Measurements from ENCODE around the gene TTLL1. TPM values are rescaled to one million over a fixed set of nuclear protein-coding genes. Genes with fewer than 3 reads are reported as not detected.

Gene TTLL1
- total RNA-seq, 4 donors from 2014 or later, result 1.6 to 5.6 (median 4.1) TPM

DNA sequence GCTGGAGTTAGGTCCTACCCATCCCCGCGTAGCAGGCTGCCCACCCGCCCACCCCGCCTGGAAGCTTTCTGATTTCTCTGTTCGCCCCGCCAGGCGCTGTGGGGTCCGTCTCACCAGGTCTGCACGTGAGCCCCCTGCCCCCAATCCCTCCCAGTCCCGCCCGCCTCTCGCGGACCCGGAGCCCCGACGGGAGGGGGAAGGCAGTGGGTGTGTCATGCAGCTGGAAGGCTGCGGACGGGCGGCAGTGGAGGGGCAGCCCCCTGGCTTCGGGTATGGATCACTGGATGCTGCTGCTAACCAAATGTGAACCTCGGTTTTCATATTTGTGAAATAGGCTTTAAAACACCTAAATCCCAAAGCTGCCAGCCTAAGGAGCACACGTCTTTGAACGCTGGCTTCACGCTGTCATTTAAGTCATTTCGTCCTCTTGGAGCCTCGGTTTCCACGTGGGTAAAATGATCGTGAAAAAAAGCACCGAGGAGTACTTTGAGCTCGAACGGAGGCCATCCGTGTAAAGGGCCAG lies 20.8 kb upstream of the TTLL1 start:
- TF ChIP-seq, protein P1, sequence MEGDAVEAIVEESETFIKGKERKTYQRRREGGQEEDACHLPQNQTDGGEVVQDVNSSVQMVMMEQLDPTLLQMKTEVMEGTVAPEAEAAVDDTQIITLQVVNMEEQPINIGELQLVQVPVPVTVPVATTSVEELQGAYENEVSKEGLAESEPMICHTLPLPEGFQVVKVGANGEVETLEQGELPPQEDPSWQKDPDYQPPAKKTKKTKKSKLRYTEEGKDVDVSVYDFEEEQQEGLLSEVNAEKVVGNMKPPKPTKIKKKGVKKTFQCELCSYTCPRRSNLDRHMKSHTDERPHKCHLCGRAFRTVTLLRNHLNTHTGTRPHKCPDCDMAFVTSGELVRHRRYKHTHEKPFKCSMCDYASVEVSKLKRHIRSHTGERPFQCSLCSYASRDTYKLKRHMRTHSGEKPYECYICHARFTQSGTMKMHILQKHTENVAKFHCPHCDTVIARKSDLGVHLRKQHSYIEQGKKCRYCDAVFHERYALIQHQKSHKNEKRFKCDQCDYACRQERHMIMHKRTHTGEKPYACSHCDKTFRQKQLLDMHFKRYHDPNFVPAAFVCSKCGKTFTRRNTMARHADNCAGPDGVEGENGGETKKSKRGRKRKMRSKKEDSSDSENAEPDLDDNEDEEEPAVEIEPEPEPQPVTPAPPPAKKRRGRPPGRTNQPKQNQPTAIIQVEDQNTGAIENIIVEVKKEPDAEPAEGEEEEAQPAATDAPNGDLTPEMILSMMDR (IDR thresholded peaks at IDR 0.05; ENCODE audit: low read depth), result no peak

DNA sequence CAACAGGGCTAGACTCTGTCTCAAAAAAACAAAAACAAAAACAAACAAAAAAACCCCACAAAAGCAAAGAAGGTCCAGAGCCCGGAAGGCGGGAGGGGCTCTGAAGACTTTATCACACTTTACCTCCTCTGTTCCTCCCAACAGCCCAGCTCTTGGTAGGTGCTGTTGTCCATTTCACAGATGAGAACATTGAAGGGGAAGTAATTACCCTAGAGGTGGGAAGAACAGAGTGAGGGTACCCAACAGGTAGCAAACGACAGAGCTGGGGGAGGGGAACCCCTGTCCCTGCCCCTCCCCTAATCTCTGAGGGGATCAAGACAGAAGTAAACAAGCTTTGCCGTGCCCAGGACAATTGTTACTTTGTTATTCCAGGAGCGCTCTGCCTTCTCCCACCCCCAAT lies 20.3 kb upstream of the TTLL1 start:
- TF ChIP-seq, protein P1 (IDR thresholded peaks at IDR 0.05; ENCODE audit: low read depth), result no peak

DNA sequence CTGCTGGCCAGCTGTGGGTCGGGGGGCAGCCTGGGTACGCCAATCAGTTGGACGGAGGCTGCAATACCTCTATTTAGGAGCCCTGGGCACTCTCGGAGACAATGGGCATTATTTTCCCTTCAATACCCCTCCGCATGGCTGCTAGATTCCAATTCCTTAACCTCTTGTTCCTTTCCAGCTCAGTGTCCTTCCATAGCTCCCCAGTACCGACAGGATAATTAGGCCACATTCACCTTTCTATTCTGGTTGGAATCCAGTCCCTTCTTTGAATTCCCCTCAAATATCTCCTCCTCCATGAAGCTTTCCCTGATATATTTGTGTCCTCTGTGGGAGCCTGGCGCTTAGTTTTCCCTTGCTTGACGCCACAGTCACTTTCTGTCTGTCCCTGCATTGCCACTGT lies 17.1 kb upstream of the TTLL1 start:
- TF ChIP-seq, protein P1 (IDR thresholded peaks at IDR 0.05; ENCODE audit: low read depth), result no peak

DNA sequence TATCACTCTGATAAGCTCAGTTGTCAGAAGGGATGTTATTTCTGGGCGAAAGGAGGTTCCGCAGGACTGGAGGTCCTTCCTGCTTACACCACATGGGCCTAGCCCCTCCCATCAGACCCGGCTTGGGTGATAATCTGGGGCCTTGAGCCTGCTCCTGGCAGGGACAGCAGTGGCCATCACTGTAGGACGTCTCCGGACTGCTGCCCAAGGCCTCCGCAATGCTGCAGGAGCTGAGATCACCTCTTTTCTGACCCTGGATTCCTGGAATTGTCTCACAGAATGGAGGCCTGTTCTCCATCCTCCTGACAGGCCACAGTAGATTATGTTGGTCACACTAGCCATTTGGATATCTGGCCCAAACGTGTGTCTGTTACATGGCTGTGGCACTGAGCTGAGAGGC lies 12.1 kb upstream of the TTLL1 start:
- TF ChIP-seq, protein P1 (IDR thresholded peaks at IDR 0.05; ENCODE audit: low read depth), result no peak

DNA sequence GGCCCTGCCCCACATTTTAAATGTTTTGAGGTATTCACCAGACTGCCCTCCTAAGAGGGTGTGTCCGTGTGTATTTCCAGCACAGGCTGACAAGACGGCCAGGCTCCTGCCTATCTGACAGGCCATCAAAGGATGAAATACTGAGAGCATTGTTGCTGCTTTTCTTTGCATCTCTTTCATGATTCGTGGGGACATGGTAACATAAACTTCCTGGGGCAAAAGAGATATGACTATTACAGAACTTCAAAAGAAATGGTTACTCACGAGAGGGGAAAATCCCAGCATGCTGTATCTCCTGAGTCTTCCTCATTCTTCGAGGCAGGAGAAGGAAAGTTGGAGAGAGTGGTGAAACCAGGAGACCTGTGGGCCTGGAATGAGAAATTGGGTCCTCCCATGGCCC lies 11.0 kb upstream of the TTLL1 start:
- TF ChIP-seq, protein P1 (IDR thresholded peaks at IDR 0.05; ENCODE audit: low read depth), result no peak

DNA sequence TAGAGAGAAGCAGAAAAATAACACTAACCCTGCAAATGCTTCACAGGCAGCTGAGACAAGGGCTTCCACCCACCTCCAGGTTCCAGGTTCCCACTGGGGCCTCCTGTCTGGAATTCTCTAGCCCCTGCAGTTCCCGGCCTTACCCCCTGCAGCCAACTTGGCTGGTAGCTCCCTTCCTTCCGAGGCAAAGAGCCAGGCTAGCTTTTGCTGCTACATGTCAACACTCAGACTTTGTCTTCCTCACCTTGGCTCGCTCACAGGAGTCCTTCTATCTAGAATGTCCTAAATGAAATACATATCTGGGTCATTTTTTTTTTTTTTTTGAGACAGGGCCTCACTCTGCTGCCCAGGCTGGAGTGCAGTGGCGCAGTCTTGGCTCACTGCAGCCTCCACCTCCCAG lies 9.9 kb upstream of the TTLL1 start:
- TF ChIP-seq, protein P1 (IDR thresholded peaks at IDR 0.05; ENCODE audit: low read depth), result no peak

DNA sequence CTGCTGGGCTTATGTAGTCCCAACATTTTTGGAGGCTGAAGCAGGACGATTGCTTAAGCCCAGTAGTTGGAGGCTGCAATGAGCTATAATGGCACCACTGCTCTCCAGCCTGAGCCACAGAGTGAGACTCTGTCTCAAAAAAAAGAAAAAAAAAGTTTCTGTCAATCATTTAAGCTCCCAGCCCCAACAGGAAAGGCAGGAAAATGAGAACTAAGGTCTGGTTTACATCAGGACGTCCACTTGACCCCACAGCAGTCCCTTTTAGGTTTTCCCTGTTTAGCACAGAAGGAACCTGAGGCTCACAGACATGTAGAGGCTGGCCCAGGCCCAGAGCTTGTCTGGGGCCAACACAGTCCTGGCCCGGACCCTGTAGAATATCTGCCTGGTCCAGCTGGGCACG lies 9.2 kb upstream of the TTLL1 start:
- TF ChIP-seq, protein P1 (IDR thresholded peaks at IDR 0.05; ENCODE audit: low read depth), result no peak
